NCI-H2227 treated with DMSO at 0.1 percent for 48 hours (cell line): ENCODE results near the gene PRR9.
"Not testable (repeated sequence)": the region's sequence is repeated elsewhere in the genome, so short reads cannot be mapped to it uniquely, and the experiment has no call there.

Experiments used
- DNase-seq: peaks from one replicate; lab custom pipeline; 2025; lab: John Stamatoyannopoulos, UW

The PRR9 gene

GRCh38 chr1:153217212-153217611 is at the start of gene PRR9:
Gene PRR9, plus strand, starts transcription at chr1:153217584. Its CDS starts 561 bp downstream, at chr1:153218145.
- no peak for DNase-seq

GRCh38 chr1:153168686-153169085 is 48.7 kb upstream of the PRR9 start:
- no peak for DNase-seq

- DNase-seq = no peak
These were observed 42.8 kb upstream of the PRR9 start for GRCh38 chr1:153174624-153175023.

DNA sequence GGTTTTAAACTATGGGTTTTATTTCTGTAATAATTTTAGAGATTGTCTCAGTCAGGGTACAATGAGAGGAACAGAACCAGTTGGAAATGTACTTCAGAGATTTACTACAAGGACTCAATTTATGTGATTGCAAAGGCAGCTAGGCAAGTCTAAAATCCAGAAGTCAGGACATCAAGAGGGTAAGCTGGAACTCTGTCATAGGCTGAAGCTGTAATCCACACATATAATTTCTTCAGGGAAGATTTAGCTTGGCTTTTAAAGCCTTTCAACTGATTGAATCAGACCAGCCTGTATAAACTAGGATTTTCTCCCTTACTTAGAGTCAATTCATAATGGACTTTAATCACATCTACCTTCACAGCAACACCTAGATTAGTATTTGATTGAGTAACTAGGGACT is 38.5 kb upstream of the PRR9 start:
- no peak for DNase-seq

GRCh38 chr1:153180556-153180955 is 36.8 kb upstream of the PRR9 start:
- no peak for DNase-seq

GRCh38 chr1:153188301-153188700 is 29.1 kb upstream of the PRR9 start:
- not testable (repeated sequence) for DNase-seq

GRCh38 chr1:153190373-153190772 is 27.0 kb upstream of the PRR9 start:
- no peak for DNase-seq

DNA sequence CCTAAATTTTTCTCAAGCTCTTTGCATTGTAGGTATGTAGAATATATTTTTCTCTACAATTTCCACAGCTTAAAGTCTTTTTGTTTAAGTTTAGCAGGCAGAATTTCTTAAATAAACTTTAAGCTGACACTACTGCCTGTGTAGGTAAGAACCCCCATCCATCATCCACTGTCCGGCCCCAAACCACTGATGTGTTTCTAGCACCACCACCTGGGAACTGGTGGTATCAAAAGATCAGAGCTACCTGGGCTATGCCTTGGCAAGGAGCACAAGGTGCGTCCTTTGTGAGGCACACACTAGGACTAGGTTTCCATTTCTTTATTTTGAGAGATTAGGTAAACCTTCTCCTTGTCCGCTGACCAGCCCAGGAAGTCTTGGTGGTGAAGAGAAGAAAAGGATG is 24.7 kb upstream of the PRR9 start:
- no peak for DNase-seq

- no peak for DNase-seq
These were observed 22.9 kb upstream of the PRR9 start for GRCh38 chr1:153194331-153195050.

- DNase-seq = no peak
These were observed 22.2 kb upstream of the PRR9 start for GRCh38 chr1:153195216-153195615.

DNA sequence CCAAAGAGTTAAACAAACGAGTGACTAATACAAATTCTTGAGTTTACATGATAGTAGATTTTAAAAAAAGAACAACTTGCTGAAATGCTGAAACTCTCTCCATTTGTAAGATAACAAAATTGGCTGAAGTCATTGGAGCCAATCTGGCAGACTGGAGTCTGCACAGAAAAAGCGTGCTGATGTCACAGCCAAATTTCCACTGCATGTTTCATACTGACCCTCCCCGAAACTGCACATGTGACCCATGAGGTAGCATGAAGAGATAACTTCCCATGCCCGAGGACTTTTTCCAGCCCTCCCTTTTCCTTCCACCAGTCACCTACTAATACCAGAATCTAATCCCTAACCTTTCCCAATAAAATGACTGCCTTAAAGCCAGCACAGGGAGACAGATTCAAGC is 15.4 kb upstream of the PRR9 start:
- no peak for DNase-seq

DNA sequence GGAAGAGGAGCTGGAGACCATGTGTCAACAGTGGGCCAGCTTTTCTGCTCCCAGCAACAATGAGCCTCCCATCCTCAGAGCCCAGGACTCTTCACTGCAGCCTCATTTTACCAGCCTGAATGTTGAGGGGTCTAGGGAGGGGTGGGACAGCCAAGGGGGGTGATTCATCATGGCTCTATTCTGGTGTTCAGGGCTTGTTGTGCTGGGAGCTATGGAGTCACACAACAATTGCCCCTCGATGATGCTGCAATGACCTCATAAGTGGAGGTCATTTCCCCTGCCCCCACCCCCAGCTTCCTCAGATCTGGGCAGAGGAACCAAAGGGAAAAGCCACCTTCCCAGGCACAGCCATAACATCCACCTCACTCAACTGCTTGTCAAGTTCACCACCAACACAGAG is 14.3 kb upstream of the PRR9 start, which contains the start of gene LELP1:
Gene LELP1 (plus strand): TSS at position 301 of the 400 bp plus-strand sequence. CDS start 1,278 bp downstream, outside the sequence.
- DNase-seq = no peak

- DNase-seq = no peak
These were observed 10.8 kb upstream of the PRR9 start for GRCh38 chr1:153206631-153207030.

- no peak for DNase-seq
These were observed 7.2 kb upstream of the PRR9 start for GRCh38 chr1:153210206-153210605.

DNA sequence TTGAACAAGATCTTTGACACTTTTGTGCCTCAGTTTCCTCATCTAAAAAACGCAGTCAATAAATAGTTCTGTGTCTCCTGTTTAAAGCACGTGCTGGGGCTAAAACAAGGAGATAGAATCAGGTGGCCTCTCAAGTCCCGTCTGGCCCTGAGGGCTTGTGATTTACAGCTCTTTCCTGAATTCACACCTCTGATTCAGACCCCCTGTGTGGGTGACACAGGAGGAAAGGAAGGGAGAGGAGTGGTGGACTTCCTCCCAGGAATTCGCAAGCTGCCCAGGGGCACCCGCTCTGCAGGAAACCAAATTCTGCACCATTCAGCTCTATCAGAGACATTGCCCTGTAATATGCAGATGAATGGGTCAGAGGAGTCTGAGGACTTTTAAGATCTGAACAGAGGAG is 5.2 kb upstream of the PRR9 start:
- DNase-seq = no peak

DNA sequence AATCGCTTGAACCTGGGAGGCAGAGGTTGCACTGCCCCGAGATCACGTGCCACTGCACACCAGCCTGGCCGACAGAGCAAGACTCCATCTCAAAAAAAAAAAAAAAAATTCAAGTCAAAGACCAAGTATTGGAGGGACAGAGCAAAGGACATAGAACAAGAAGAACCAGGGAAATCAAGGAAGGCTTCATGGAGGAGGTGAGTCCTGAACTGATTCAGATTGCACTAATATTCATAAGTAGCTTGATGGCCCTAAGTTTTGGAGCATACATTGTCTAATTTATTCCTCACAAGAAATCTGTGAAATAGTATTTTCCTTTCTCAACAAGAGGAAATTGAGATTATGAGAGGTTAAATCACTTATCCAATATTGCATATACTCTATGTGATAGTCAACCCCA is 3.9 kb upstream of the PRR9 start:
- no peak for DNase-seq

- DNase-seq = no peak
These were observed 496 bp downstream of the PRR9 start for GRCh38 chr1:153217744-153218416.

DNA sequence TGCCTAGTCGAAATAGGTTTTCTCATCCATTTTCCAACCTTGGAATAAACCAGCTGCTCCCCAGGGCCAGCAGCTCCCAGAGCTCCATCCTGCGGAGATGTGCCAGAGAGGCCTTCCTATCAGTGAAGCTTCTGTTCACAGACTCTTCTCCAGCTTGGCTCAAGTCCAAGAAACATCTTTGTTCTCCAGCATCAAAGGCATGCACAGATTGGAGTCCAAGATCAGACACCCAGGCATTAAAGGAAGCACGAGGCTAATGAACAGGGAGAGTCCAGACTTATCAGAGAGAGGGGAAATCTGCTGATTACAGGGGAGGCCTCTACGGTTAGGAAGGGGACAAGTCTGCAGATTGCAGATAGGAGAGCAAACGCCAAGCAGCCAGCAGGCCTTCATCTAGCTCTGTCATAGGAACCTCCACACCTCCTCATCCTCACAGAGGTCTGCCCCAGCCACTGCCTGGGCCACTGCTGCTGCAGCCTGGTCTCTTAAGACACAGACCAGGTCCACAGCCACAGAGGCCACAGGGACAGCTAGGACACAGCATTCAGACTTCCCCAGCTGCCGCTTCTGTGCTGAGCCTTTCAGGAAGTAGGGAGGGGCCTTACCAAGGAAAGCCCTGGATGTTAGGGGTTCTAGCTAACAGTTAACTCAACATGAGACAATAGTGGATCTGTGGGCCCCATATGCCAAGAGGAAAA is 3.4 kb downstream of the PRR9 start:
- DNase-seq = no peak

- peak; percentile 8 for DNase-seq
These were observed 5.9 kb downstream of the PRR9 start for GRCh38 chr1:153223040-153223891.

DNA sequence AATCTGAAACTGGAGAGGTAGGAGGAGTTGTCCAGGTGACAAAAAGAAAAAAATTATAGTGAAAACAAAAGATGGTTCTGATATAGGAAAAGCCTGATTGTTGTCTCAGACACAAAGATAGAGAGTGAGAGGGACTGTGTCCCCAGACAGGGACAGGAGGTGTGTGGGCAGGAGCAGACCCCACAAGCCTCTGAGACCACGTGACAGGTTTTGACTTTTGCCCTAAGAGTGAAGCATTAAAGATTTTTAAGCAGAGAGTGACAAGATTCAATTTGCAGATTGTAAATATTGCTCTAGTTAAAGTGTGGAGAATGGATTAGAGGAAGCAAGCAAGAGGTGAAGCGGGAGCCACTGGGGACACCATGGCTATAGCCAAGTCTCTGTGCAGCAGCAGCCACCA is 10.4 kb downstream of the PRR9 start:
- no peak for DNase-seq

- DNase-seq = no peak
These were observed 11.1 kb downstream of the PRR9 start for GRCh38 chr1:153228491-153228890.
